Ectodermal cell (in vitro differentiated cells): ENCODE data around the gene KLHL29.

Experiments used
- H3K27ac ChIP-seq: 2 replicates; pipeline ENCODE4 v1.7.0; 2013; ENCODE audit warnings: mild to moderate bottlenecking, low read depth, low read length; ENCODE audit not compliant: insufficient read depth, poor library complexity, severe bottlenecking
- H3K27me3 ChIP-seq: 2 replicates; pipeline ENCODE4 v1.7.0; 2013; ENCODE audit warnings: mild to moderate bottlenecking, low read length; ENCODE audit not compliant: insufficient read depth, control insufficient read depth, poor library complexity, severe bottlenecking
- H3K36me3 ChIP-seq: one replicate; pipeline ENCODE4 v1.7.0; 2013; ENCODE audit warnings: low read length; ENCODE audit not compliant: control insufficient read depth, insufficient read depth
- H3K4me1 ChIP-seq: one replicate; pipeline ENCODE4 v1.7.0; 2013; ENCODE audit warnings: low read length; ENCODE audit not compliant: control insufficient read depth, insufficient read depth
- H3K4me3 ChIP-seq: 2 replicates; pipeline ENCODE4 v1.7.0; 2013; ENCODE audit warnings: low read depth, low read length, control low read depth; ENCODE audit not compliant: insufficient read depth
- H3K9me3 ChIP-seq: 2 replicates; pipeline ENCODE4 v1.7.0; 2013; ENCODE audit warnings: mild to moderate bottlenecking, low read length, moderate library complexity; ENCODE audit not compliant: control insufficient read depth
- WGBS, 2 experiments: methylation state at CpG; one replicate each; pipeline ENCODE4 v1.1.7; 2013; ENCODE audit warnings: missing lambda C conversion rate in 2 of 2; 5-methylcytosine and 5-hydroxymethylcytosine counted together

KLHL29 gene

DNA sequence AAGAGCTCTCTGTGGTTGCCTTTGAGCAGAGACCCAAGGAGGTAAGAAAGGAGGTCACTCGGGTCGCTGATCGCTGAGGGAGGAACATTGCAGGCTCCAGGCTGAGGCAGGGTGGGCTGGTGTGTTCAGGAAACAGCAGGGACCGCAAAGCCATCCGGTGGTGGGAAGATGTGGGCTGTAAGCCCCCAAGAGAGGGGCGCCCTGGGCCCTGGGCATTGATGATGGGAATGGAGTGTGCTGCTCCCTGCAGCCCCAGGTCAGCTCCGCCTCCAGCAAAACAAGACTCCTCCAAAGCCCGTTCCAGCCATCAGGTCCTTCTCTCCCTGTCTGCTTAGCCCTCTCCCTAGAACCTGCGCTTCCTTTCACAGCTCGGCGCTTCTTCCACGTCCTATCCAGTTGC lies 229.7 kb downstream of the KLHL29 start:
- no peak overlapping the region for H3K27ac ChIP-seq
- no peaks in the 10 kb centered on the region for H3K36me3 ChIP-seq
- 76 to 79% methylated on average over 12 of the region's 12 CpGs for WGBS, 2 experiments
- peaks cover 12% of the 10 kb centered on the region for H3K4me1 ChIP-seq
- H3K27me3 ChIP-seq: no peaks in the 10 kb centered on the region
- H3K4me3 ChIP-seq: no peak overlapping the region
- H3K9me3 ChIP-seq: peaks cover 2% of the 10 kb centered on the region

DNA sequence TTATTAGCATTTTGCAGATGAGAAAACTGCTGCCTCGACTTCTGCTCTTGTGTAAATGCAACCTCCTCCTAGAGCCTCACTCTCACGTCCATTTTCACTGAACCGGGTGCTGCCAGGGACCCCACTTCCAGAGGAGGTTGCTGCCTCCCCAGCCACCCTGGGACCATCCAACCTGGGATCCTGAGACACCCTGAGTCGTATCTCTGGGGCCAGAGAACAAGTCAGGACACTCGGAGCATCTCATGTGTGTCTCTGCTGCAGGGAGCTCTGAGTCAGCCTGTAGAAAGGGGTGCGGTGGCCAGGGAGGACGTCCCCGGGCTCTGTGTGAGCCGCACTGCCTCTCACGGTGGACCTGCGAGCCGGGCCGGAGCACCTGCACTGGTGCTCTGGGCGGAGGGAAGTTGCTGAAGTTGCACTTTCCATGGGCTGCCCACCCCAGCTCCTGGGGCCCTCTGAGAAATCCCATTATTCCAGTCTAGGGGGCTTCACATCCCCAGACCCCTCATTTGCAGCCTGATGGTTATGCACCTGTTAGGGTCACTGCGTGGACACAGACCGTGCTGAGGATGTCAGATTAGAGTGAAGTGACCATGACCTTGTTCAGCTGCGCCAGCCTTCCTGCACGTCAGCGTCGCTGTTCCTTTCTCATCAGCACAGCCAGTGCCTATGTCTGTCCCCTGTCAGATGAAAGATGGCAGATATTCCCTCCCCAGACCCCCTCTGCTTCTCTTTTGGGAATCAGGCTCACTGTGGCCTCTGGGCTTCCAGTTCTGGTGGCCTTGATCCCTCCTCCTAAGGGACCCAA lies 230.4 kb downstream of the KLHL29 start:
- Histone ChIP-seq H3K27me3 (no peaks in the 10 kb centered on the region), H3K4me1 (peaks cover 12% of the 10 kb centered on the region), H3K9me3 (peaks cover 2% of the 10 kb centered on the region), H3K36me3 (no peaks in the 10 kb centered on the region), H3K4me3 (no peak overlapping the region), H3K27ac (no peak overlapping the region)
- WGBS, 2 experiments: 93% methylated on average over 20 of the region's 20 CpGs

DNA sequence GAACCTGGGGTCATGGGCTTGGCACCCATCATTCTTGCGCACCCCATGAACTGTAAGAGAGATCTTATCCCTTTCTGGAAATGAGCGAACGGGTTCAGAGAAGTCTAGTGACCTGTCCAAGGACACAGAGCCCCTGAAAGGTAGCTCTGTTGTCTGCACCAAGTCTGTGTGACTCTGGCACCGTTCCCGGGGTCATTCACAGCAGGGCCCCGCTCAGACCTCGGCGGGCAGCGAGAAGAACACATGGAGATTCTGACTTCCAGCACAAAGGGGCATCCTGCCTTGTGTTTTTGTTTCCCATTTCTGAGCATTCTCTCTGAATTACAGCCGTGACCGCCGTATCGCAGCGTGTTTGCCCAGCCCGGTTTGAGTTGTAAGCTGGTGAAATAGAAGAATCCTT lies 231.7 kb downstream of the KLHL29 start:
- Histone ChIP-seq H3K27ac (no peak overlapping the region), H3K4me3 (no peak overlapping the region), H3K9me3 (peaks cover 2% of the 10 kb centered on the region), H3K4me1 (peaks cover 12% of the 10 kb centered on the region), H3K36me3 (no peaks in the 10 kb centered on the region), H3K27me3 (no peaks in the 10 kb centered on the region)
- 81 to 84% methylated on average over 15 of the region's 15 CpGs for WGBS, 2 experiments

DNA sequence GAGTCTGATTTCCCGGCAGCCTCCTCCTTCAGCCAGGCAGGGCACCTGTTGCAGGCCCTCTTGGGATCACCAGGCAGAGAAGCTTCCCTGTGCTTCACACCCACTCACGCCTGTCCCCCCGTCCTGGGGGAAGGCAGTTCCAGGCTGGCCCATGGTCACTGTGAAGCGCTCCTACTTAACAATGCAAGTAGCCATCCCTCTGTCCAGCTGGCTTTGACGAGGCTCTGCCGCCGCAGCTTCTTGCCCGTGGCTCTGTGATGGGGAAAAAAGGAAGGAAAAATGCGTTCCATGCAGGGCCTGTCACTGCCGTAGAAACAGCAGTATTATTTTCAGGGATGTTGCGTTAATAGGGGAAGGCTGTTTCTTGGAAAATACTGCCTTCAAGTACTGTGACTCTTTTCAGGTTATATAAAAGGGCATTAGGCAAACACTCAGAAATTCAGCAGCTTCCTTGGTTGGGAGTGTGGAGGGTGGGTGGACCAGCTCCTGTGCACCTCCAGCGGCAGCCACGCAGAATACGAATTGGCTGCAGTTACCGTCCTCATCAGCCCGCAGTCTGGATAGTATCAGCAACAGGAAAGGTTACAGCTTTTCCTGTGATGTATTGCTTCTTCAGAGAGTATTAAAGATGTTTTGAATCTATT lies 232.3 kb downstream of the KLHL29 start:
- Histone ChIP-seq H3K36me3 (no peaks in the 10 kb centered on the region), H3K4me3 (no peak overlapping the region), H3K27ac (peak overlapping the region; percentile 70), H3K27me3 (no peaks in the 10 kb centered on the region), H3K9me3 (no peaks in the 10 kb centered on the region), H3K4me1 (peaks cover 12% of the 10 kb centered on the region)
- WGBS, 2 experiments: 84 to 89% methylated on average over 16 of the region's 16 CpGs

DNA sequence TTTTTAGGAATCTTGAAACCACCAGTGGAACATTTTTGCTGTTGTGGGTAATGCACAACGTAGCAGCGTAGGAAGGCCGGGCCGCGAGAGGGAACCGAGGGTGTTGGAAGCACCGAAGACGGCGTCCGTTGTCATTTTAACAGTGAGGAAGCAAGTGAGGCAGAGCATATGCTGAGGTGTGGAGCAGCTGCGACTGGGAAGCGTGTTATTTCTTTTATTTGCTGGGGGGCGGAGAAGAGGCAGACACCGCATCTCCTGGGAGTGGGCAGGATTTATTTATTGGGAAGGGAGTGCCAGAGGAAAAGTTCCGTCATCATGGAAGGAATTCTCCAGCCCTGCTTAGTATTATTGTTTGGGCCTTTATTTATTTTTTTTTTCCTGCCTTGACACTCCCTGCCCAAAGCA lies 232.8 kb downstream of the KLHL29 start:
- 95 to 96% methylated on average over 15 of the region's 15 CpGs for WGBS, 2 experiments
- Histone ChIP-seq H3K27me3 (no peaks in the 10 kb centered on the region), H3K36me3 (no peaks in the 10 kb centered on the region), H3K27ac (no peak overlapping the region), H3K4me1 (peaks cover 12% of the 10 kb centered on the region), H3K9me3 (no peaks in the 10 kb centered on the region), H3K4me3 (no peak overlapping the region)

DNA sequence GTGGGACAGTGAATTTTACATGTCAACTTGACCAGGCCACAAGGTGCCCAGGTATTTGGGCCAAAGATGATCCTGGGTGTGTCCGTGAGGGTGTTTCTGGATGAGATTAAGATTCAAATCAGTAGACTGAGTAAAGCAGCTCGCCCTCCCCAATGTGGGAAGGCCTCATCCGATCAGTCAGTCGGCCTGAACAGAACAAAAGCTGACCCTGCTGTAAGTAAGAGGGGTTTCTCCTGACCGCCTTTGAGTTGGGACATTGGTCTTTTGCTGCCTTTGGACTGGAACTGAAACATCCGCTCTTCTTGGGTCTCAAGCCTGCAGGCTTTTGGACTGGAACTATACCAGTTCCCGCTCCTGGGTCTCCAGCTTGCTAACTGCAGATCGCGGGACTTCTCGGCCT lies 233.3 kb downstream of the KLHL29 start:
- no peaks in the 10 kb centered on the region for H3K36me3 ChIP-seq
- no peaks in the 10 kb centered on the region for H3K9me3 ChIP-seq
- H3K27ac ChIP-seq: no peak overlapping the region
- WGBS, 2 experiments: 89 to 91% methylated on average over 8 to 10 of the region's 10 CpGs
- H3K27me3 ChIP-seq: no peaks in the 10 kb centered on the region
- no peak overlapping the region for H3K4me3 ChIP-seq
- peaks cover 12% of the 10 kb centered on the region for H3K4me1 ChIP-seq

DNA sequence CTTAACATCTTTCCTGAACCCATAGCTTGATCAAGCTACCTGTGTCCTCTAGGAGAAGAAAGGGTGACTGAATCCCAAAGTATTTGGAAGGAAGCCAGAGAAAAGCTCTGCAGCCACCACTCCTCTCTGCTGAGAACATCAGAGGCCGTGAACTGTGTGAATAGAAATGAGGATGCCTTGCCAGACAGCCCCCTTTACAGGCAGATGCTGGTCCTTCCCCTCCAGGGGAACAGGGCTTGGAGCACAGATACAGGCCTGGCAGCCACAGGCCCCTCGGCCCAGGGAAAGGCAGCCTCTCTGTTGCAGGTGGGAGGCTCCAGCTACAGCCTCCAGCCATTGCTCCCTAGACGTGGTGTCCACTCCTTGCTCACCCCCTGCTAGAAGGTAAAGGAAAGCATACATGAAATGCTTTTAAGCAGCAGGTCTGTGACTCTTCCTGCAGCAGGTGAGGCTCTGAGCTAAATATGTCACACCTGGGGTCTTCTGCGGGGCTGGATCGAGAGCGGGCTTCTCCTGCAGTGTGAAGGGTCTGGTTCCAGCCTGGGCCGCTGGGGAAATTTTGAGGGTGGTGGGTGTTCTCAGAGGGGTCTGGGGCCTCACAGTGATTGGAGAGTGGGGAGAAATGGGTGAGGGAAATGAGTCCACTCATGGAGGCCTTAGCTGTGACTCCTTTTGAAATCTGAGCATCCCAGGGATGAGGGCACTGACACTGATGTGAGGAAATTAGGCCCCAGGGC lies 234.0 kb downstream of the KLHL29 start:
- no peaks in the 10 kb centered on the region for H3K36me3 ChIP-seq
- H3K4me1 ChIP-seq: peaks cover 12% of the 10 kb centered on the region
- WGBS, 2 experiments: 93 to 94% methylated on average over 7 of the region's 7 CpGs
- no peaks in the 10 kb centered on the region for H3K27me3 ChIP-seq
- no peaks in the 10 kb centered on the region for H3K9me3 ChIP-seq
- no peak overlapping the region for H3K27ac ChIP-seq
- H3K4me3 ChIP-seq: no peak overlapping the region

DNA sequence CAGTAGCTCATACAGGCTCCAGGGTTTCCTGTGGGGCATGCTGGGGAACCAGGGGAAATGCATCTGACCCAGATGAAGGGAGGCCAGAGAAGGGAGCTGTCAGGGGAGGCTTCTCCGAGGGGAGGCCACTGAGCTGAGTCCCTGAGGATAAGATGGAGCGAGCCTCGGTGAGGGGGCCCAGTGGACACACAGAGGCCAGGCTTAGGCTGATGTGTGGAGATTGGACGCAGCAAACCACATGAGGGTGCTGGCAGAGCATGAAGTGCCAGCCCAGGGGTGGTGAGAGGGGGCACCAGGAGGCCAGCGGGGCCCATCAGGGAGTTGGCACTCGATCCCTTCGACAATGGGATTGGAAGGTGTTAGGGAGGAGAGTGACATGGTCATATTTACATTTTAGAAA lies 235.0 kb downstream of the KLHL29 start:
- 95% methylated on average over 7 of the region's 7 CpGs for WGBS, 2 experiments
- H3K9me3 ChIP-seq: no peaks in the 10 kb centered on the region

DNA sequence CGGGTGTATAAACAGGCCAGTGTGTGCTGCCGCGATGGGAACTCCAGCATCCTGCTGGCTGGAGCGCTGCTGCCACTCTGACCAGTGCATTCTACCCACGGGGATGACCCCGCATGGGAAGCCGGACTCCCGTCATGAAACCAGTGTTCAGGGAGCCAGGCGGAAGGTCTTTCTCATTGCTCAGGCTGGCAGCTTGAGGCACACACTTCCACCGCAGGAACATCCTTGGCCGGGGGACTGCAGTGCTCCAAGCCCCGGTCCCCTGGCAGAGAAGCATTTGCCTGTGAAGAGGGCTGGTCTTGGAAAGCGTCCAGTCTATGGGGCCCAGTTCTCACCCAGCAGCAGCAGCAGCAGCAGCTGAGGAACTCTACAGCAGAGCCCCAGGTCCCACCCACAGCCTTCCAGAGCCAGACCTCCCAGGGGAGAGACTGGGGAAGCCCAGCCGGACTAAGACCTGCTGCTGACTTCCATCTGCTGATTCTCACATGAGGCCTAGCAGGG lies 235.9 kb downstream of the KLHL29 start:
- no peak overlapping the region for H3K27ac ChIP-seq
- no peaks in the 10 kb centered on the region for H3K9me3 ChIP-seq
- peaks cover 7% of the 10 kb centered on the region for H3K4me1 ChIP-seq
- no peak overlapping the region for H3K4me3 ChIP-seq
- 90 to 91% methylated on average over 14 of the region's 14 CpGs for WGBS, 2 experiments
- no peaks in the 10 kb centered on the region for H3K36me3 ChIP-seq
- H3K27me3 ChIP-seq: no peaks in the 10 kb centered on the region

More for the DNA sequence above, 235.0 kb downstream of the KLHL29 start:
- Histone ChIP-seq H3K4me3 (no peak overlapping the region), H3K36me3 (no peaks in the 10 kb centered on the region), H3K4me1 (peaks cover 12% of the 10 kb centered on the region), H3K27ac (no peak overlapping the region), H3K27me3 (no peaks in the 10 kb centered on the region)

DNA sequence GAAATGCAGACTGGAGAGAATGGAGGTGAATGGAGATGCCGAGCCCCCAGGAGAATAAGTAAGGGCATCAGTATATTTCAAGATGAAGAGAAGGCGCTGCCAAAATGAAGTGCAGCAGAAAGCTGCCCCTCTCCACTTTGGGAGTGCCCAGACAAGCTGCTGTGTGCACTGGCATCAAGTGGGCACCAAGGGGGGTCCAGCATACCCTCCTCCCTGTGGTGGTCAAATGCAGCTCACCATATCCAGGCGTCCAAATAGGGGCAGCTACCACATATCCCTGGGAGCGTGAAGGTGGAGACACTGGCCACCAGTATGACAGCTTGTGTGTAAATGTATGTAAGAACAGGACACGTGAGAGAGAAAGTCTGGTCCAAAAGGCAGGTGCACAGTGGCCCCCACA lies 236.6 kb downstream of the KLHL29 start:
- Histone ChIP-seq H3K27ac (no peak overlapping the region), H3K27me3 (no peaks in the 10 kb centered on the region), H3K36me3 (no peaks in the 10 kb centered on the region), H3K4me1 (peaks cover 7% of the 10 kb centered on the region), H3K9me3 (no peaks in the 10 kb centered on the region), H3K4me3 (no peak overlapping the region)
- 92 to 95% methylated on average over 5 of the region's 5 CpGs for WGBS, 2 experiments
